ENCODE data around the gene SHROOM2.
"Not testable (repeated sequence)": the region's sequence is repeated elsewhere in the genome, so short reads cannot be mapped to it uniquely, and the experiment has no call there.

SHROOM2 gene

GRCh38 chrX:9786798-9787635, 788 bp downstream of the SHROOM2 start:
- DNase-seq, result no peak

- no peak for DNase-seq
Observed at GRCh38 chrX:9788911-9789310, 2.7 kb downstream of the SHROOM2 start.

GRCh38 chrX:9789555-9789954, 3.3 kb downstream of the SHROOM2 start:
- no peak for DNase-seq

- DNase-seq, result no peak
Observed at GRCh38 chrX:9790866-9791265, 4.6 kb downstream of the SHROOM2 start.

GRCh38 chrX:9794495-9794894, 8.3 kb downstream of the SHROOM2 start:
- DNase-seq, result no peak

GRCh38 chrX:9797384-9798360, 11.4 kb downstream of the SHROOM2 start:
- no peak for DNase-seq

GRCh38 chrX:9802737-9803136, 16.5 kb downstream of the SHROOM2 start:
- no peak for DNase-seq

GRCh38 chrX:9804444-9804843, 18.2 kb downstream of the SHROOM2 start:
- no peak for DNase-seq

- DNase-seq, result no peak
Observed at GRCh38 chrX:9805956-9806355, 19.7 kb downstream of the SHROOM2 start.

GRCh38 chrX:9807355-9808182, 21.3 kb downstream of the SHROOM2 start:
- DNase-seq, result no peak

- not testable (repeated sequence) for DNase-seq
Observed at GRCh38 chrX:9809876-9810275, 23.6 kb downstream of the SHROOM2 start.

- not testable (repeated sequence) for DNase-seq
Observed at GRCh38 chrX:9811086-9811485, 24.9 kb downstream of the SHROOM2 start.

GRCh38 chrX:9816084-9816700, 30.0 kb downstream of the SHROOM2 start:
- DNase-seq, result no peak

- no peak for DNase-seq
Observed at GRCh38 chrX:9821572-9821971, 35.3 kb downstream of the SHROOM2 start.

GRCh38 chrX:9824554-9824953, 38.3 kb downstream of the SHROOM2 start:
- no peak for DNase-seq

GRCh38 chrX:9825129-9825790, 39.0 kb downstream of the SHROOM2 start:
- no peak for DNase-seq

GRCh38 chrX:9825966-9826365, 39.7 kb downstream of the SHROOM2 start:
- DNase-seq, result no peak

- no peak for DNase-seq
Observed at GRCh38 chrX:9829308-9830267, 43.4 kb downstream of the SHROOM2 start.

- peak; percentile 12 for DNase-seq
Observed at GRCh38 chrX:9832811-9833210, 46.6 kb downstream of the SHROOM2 start.

GRCh38 chrX:9835585-9836210, 49.5 kb downstream of the SHROOM2 start:
- DNase-seq, result no peak
